MG63 (cell line): ENCODE measurements around the gene THAP7. TPM values are rescaled to one million over a fixed set of nuclear protein-coding genes. Genes with fewer than 3 reads are reported as not detected.

ENCODE experiments used
- DNase-seq: peaks from one replicate; pipeline ENCODE4 v3.0.0-alpha.2; 2020
- H3K27me3 ChIP-seq: fragments of 250-450 bp; sonication (Bioruptor Pico); 2 replicates; pipeline ENCODE4 v1.5.1; 2020; ENCODE audit warnings: mild to moderate bottlenecking, moderate library complexity
- H3K36me3 ChIP-seq: fragments of 250-450 bp; sonication (Bioruptor Pico); 2 replicates; pipeline ENCODE4 v1.5.1; 2020; ENCODE audit warnings: mild to moderate bottlenecking, moderate library complexity
- H3K4me3 ChIP-seq: fragments of 250-450 bp; sonication (Bioruptor Pico); 2 replicates; pipeline ENCODE4 v1.5.1; 2020; ENCODE audit warnings: mild to moderate bottlenecking, moderate library complexity
- H3K9me3 ChIP-seq: fragments of 250-450 bp; sonication (Bioruptor Pico); 2 replicates; pipeline ENCODE4 v1.5.1; 2020; ENCODE audit warnings: mild to moderate bottlenecking, moderate library complexity
- total RNA-seq: library from RNA; depleted of rRNA; stranded (reverse); fragments of >200 nt; shearing (Covaris generic); gene quantifications from 2 replicates; pipeline ENCODE4 v1.2.3, GENCODE V29; 2014; ENCODE audit warnings: low replicate concordance

Gene THAP7
- total RNA-seq, 1 experiment from 2014 or later: 46.5 TPM

GRCh38 chr22:21032868-21033688, 31.2 kb upstream of the THAP7 start:
- Histone ChIP-seq H3K27me3 (no peaks in the 10 kb centered on the region), H3K9me3 (no peaks in the 10 kb centered on the region), H3K36me3 (no peaks in the 10 kb centered on the region), H3K4me3 (no peak overlapping the region)
- no peak for DNase-seq

- Histone ChIP-seq H3K27me3 (no peaks in the 10 kb centered on the region), H3K9me3 (no peaks in the 10 kb centered on the region), H3K4me3 (no peak within 1 kb of the TSS), H3K36me3 (no peaks in the 10 kb centered on the region)
- DNase-seq: no peak
Observed at GRCh38 chr22:21032037-21032867, 30.3 kb upstream of the THAP7 start, which contains the start of gene SLC7A4. TSS of gene SLC7A4 (minus strand) at chr22:21032561. CDS start at chr22:21031812, 749 bp downstream.

GRCh38 chr22:21031545-21032036, 29.7 kb upstream of the THAP7 start:
- no peak overlapping the region for H3K4me3 ChIP-seq
- DNase-seq: no peak

GRCh38 chr22:21030621-21031544, 29.0 kb upstream of the THAP7 start:
- no peaks in the 10 kb centered on the region for H3K9me3 ChIP-seq
- H3K36me3 ChIP-seq: no peaks in the 10 kb centered on the region
- H3K4me3 ChIP-seq: no peak overlapping the region
- no peaks in the 10 kb centered on the region for H3K27me3 ChIP-seq
- no peak for DNase-seq

More at GRCh38 chr22:21031545-21032036, 29.7 kb upstream of the THAP7 start:
- no peaks in the 10 kb centered on the region for H3K27me3 ChIP-seq
- H3K36me3 ChIP-seq: no peaks in the 10 kb centered on the region
- no peaks in the 10 kb centered on the region for H3K9me3 ChIP-seq

GRCh38 chr22:21030032-21030431, 28.1 kb upstream of the THAP7 start:
- no peaks in the 10 kb centered on the region for H3K9me3 ChIP-seq
- no peak overlapping the region for H3K4me3 ChIP-seq
- H3K27me3 ChIP-seq: no peaks in the 10 kb centered on the region
- no peak for DNase-seq
- no peaks in the 10 kb centered on the region for H3K36me3 ChIP-seq

- DNase-seq: no peak
- no peaks in the 10 kb centered on the region for H3K27me3 ChIP-seq
- no peak overlapping the region for H3K4me3 ChIP-seq
- H3K9me3 ChIP-seq: no peaks in the 10 kb centered on the region
- no peaks in the 10 kb centered on the region for H3K36me3 ChIP-seq
Observed at GRCh38 chr22:21029486-21030025, 27.6 kb upstream of the THAP7 start.

- Histone ChIP-seq H3K9me3 (no peaks in the 10 kb centered on the region), H3K4me3 (no peak overlapping the region), H3K36me3 (no peaks in the 10 kb centered on the region), H3K27me3 (no peaks in the 10 kb centered on the region)
- no peak for DNase-seq
Observed at GRCh38 chr22:21028277-21029251, 26.6 kb upstream of the THAP7 start.

GRCh38 chr22:21026783-21027692, 25.1 kb upstream of the THAP7 start:
- no peaks in the 10 kb centered on the region for H3K27me3 ChIP-seq
- peak; percentile 84 for DNase-seq

GRCh38 chr22:21025763-21026755, 24.1 kb upstream of the THAP7 start:
- H3K9me3 ChIP-seq: no peaks in the 10 kb centered on the region
- H3K4me3 ChIP-seq: no peak overlapping the region
- H3K27me3 ChIP-seq: no peaks in the 10 kb centered on the region
- no peak for DNase-seq
- H3K36me3 ChIP-seq: no peaks in the 10 kb centered on the region

More at GRCh38 chr22:21026783-21027692, 25.1 kb upstream of the THAP7 start:
- no peak overlapping the region for H3K4me3 ChIP-seq
- H3K36me3 ChIP-seq: no peaks in the 10 kb centered on the region
- no peaks in the 10 kb centered on the region for H3K9me3 ChIP-seq

- Histone ChIP-seq H3K27me3 (no peaks in the 10 kb centered on the region), H3K9me3 (no peaks in the 10 kb centered on the region), H3K4me3 (no peak overlapping the region), H3K36me3 (no peaks in the 10 kb centered on the region)
- DNase-seq: no peak
Observed at GRCh38 chr22:21025266-21025665, 23.3 kb upstream of the THAP7 start.

GRCh38 chr22:21022955-21023614, 21.2 kb upstream of the THAP7 start:
- H3K9me3 ChIP-seq: no peaks in the 10 kb centered on the region
- H3K27me3 ChIP-seq: no peaks in the 10 kb centered on the region
- no peak overlapping the region for H3K4me3 ChIP-seq
- no peaks in the 10 kb centered on the region for H3K36me3 ChIP-seq
- DNase-seq: no peak

GRCh38 chr22:21022507-21022906, 20.6 kb upstream of the THAP7 start:
- no peaks in the 10 kb centered on the region for H3K36me3 ChIP-seq
- H3K27me3 ChIP-seq: no peaks in the 10 kb centered on the region
- H3K9me3 ChIP-seq: no peaks in the 10 kb centered on the region
- no peak for DNase-seq
- H3K4me3 ChIP-seq: no peak overlapping the region
